ENCODE results near the gene EIF2AK3. TPM values are rescaled to one million over a fixed set of nuclear protein-coding genes. Genes with fewer than 3 reads are reported as not detected.

EIF2AK3 gene
- total and polyA plus RNA-seq, 2 of the 13 experiments (the other 11 are each of a cell fraction or from before 2014, with no cell fraction given), result 10.3 to 30.6 TPM

DNA sequence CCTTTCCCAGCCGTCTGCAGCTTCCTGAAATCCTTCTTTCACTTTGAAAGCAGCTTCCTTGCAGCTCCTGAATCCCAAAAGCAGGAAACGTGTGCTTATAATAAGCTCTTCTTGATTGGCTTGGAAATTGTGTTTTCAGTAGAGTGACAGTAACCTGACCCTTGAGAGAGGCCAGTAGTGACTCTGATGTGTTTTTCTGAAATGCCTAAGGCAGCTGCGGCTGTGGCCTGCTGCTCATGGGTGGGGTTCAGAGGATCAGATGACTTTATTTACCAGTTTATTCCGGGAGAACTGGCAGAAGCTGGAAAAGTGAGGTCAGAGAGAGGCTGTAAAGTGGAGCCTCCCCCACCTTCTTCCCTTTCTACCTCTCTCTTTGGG is 32.3 kb upstream of the EIF2AK3 start (continued):
- 0 out of 2 replicates have a peak, but pooled peaks have one; percentile 53 for TF ChIP-seq ZNF547 (CRISPR knock-in tag; IDR thresholded peaks at IDR 0.05)
- 0 out of 2 replicates have a peak, but pooled peaks have one; percentile 31 for TF ChIP-seq ZNF607 (CRISPR knock-in tag; IDR thresholded peaks at IDR 0.05; ENCODE audit: borderline replicate concordance)
- TF ChIP-seq SALL1 (CRISPR knock-in tag; IDR thresholded peaks at IDR 0.05), result 0 out of 2 replicates have a peak, but pooled peaks have one; percentile 7
- no peak for TF ChIP-seq ZNF816 (CRISPR knock-in tag; IDR thresholded peaks at IDR 0.05; ENCODE audit: borderline replicate concordance)
- no peak for TF ChIP-seq ZMYM2 (CRISPR knock-in tag; IDR thresholded peaks at IDR 0.05)
- TF ChIP-seq BHLHE40 (IDR thresholded peaks at IDR 0.05; ENCODE audit: low read length), result no peak
- no peak for TF ChIP-seq ZBTB7B (CRISPR knock-in tag; IDR thresholded peaks at IDR 0.05)
- no peak for TF ChIP-seq EHMT2 (IDR thresholded peaks at IDR 0.05; ENCODE audit: borderline replicate concordance, low read depth, low read length)
- no peak for TF ChIP-seq MIER3 (CRISPR knock-in tag; IDR thresholded peaks at IDR 0.05; ENCODE audit: borderline replicate concordance)
- TF ChIP-seq HNF4G (IDR thresholded peaks at IDR 0.05; ENCODE audit: borderline replicate concordance, low read depth, low read length), result no peak
- no peak for TF ChIP-seq HNF4G (CRISPR knock-in tag; IDR thresholded peaks at IDR 0.05; ENCODE audit: borderline replicate concordance, low read depth)
- TF ChIP-seq NFIC (IDR thresholded peaks at IDR 0.05; ENCODE audit: low read length), result no peak
- TF ChIP-seq, protein P1, sequence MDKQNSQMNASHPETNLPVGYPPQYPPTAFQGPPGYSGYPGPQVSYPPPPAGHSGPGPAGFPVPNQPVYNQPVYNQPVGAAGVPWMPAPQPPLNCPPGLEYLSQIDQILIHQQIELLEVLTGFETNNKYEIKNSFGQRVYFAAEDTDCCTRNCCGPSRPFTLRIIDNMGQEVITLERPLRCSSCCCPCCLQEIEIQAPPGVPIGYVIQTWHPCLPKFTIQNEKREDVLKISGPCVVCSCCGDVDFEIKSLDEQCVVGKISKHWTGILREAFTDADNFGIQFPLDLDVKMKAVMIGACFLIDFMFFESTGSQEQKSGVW (CRISPR knock-in tag; IDR thresholded peaks at IDR 0.05; ENCODE audit: borderline replicate concordance), result no peak
- no peak for TF ChIP-seq ZBTB20 (CRISPR knock-in tag; IDR thresholded peaks at IDR 0.05; ENCODE audit: borderline replicate concordance, low read depth)
- TF ChIP-seq, protein P2, sequence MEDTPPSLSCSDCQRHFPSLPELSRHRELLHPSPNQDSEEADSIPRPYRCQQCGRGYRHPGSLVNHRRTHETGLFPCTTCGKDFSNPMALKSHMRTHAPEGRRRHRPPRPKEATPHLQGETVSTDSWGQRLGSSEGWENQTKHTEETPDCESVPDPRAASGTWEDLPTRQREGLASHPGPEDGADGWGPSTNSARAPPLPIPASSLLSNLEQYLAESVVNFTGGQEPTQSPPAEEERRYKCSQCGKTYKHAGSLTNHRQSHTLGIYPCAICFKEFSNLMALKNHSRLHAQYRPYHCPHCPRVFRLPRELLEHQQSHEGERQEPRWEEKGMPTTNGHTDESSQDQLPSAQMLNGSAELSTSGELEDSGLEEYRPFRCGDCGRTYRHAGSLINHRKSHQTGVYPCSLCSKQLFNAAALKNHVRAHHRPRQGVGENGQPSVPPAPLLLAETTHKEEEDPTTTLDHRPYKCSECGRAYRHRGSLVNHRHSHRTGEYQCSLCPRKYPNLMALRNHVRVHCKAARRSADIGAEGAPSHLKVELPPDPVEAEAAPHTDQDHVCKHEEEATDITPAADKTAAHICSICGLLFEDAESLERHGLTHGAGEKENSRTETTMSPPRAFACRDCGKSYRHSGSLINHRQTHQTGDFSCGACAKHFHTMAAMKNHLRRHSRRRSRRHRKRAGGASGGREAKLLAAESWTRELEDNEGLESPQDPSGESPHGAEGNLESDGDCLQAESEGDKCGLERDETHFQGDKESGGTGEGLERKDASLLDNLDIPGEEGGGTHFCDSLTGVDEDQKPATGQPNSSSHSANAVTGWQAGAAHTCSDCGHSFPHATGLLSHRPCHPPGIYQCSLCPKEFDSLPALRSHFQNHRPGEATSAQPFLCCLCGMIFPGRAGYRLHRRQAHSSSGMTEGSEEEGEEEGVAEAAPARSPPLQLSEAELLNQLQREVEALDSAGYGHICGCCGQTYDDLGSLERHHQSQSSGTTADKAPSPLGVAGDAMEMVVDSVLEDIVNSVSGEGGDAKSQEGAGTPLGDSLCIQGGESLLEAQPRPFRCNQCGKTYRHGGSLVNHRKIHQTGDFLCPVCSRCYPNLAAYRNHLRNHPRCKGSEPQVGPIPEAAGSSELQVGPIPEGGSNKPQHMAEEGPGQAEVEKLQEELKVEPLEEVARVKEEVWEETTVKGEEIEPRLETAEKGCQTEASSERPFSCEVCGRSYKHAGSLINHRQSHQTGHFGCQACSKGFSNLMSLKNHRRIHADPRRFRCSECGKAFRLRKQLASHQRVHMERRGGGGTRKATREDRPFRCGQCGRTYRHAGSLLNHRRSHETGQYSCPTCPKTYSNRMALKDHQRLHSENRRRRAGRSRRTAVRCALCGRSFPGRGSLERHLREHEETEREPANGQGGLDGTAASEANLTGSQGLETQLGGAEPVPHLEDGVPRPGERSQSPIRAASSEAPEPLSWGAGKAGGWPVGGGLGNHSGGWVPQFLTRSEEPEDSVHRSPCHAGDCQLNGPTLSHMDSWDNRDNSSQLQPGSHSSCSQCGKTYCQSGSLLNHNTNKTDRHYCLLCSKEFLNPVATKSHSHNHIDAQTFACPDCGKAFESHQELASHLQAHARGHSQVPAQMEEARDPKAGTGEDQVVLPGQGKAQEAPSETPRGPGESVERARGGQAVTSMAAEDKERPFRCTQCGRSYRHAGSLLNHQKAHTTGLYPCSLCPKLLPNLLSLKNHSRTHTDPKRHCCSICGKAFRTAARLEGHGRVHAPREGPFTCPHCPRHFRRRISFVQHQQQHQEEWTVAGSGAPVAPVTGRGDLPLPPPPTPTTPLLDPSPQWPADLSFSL (CRISPR knock-in tag; IDR thresholded peaks at IDR 0.05), result no peak
- no peak for TF ChIP-seq GTF2F1 (IDR thresholded peaks at IDR 0.05; ENCODE audit: low read length)
- TF ChIP-seq, protein P3, sequence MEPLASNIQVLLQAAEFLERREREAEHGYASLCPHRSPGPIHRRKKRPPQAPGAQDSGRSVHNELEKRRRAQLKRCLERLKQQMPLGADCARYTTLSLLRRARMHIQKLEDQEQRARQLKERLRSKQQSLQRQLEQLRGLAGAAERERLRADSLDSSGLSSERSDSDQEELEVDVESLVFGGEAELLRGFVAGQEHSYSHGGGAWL (CRISPR knock-in tag; IDR thresholded peaks at IDR 0.05), result no peak
- TF ChIP-seq ZNF124 (CRISPR knock-in tag; IDR thresholded peaks at IDR 0.05), result no peak
- TF ChIP-seq PITX1 (CRISPR knock-in tag; IDR thresholded peaks at IDR 0.05), result peak; percentile 7; the same call in 1 of the 2 replicates
- no peak for TF ChIP-seq RFX3 (CRISPR knock-in tag; IDR thresholded peaks at IDR 0.05)
- TF ChIP-seq, protein P4, sequence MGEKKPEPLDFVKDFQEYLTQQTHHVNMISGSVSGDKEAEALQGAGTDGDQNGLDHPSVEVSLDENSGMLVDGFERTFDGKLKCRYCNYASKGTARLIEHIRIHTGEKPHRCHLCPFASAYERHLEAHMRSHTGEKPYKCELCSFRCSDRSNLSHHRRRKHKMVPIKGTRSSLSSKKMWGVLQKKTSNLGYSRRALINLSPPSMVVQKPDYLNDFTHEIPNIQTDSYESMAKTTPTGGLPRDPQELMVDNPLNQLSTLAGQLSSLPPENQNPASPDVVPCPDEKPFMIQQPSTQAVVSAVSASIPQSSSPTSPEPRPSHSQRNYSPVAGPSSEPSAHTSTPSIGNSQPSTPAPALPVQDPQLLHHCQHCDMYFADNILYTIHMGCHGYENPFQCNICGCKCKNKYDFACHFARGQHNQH (CRISPR knock-in tag; IDR thresholded peaks at IDR 0.05), result no peak
- no peak for TF ChIP-seq NCOA5 (CRISPR knock-in tag; IDR thresholded peaks at IDR 0.05)
- TF ChIP-seq DNMT1 (CRISPR knock-in tag; IDR thresholded peaks at IDR 0.05), result no peak
- TF ChIP-seq PHF8 (CRISPR knock-in tag; IDR thresholded peaks at IDR 0.05), result no peak; the same call in 1 of the 2 replicates
- TF ChIP-seq GPN1 (CRISPR knock-in tag; IDR thresholded peaks at IDR 0.05; ENCODE audit: borderline replicate concordance), result no peak
